Skeletal muscle satellite cell (primary cell): ENCODE measurements around the gene NPIPA8. TPM values are rescaled to one million over a fixed set of nuclear protein-coding genes. Genes with fewer than 3 reads are reported as not detected.
"Not testable (repeated sequence)": the region's sequence is repeated elsewhere in the genome, so short reads cannot be mapped to it uniquely, and the experiment has no call there.

Experiments used
- H3K27me3 ChIP-seq: 2 replicates; pipeline ENCODE4 v1.7.0; 2013; ENCODE audit warnings: low read length; ENCODE audit not compliant: control insufficient read depth, insufficient read depth
- H3K36me3 ChIP-seq: 2 replicates; pipeline ENCODE4 v1.7.0; 2013; ENCODE audit warnings: mild to moderate bottlenecking, control low read depth, low read length; ENCODE audit not compliant: insufficient read depth
- H3K4me1 ChIP-seq: 2 replicates; pipeline ENCODE4 v1.7.0; 2013; ENCODE audit warnings: low read length; ENCODE audit not compliant: control insufficient read depth, insufficient read depth
- H3K4me2 ChIP-seq: 2 replicates; pipeline ENCODE4 v1.7.0; 2013; ENCODE audit warnings: mild to moderate bottlenecking, low read length
- H3K4me3 ChIP-seq: 2 replicates; pipeline ENCODE4 v1.7.0; 2013; ENCODE audit warnings: low read length
- H3K9ac ChIP-seq: 2 replicates; pipeline ENCODE4 v1.7.0; 2013; ENCODE audit warnings: mild to moderate bottlenecking, low read depth, low read length, moderate library complexity
- H3K9me3 ChIP-seq: replicated peaks from 2 replicates; pipeline ENCODE4 v1.7.0; 2013; ENCODE audit warnings: mild to moderate bottlenecking, control low read depth, low read length
- total RNA-seq: library from RNA; depleted of rRNA; stranded (reverse); fragments of >200 nt; gene quantifications from 2 replicates; pipeline ENCODE4 v1.2.3, GENCODE V29; 2012; rRNA removed

NPIPA8 gene
- total RNA-seq = not detected in 2 replicates

GRCh38 chr16:18336636-18337035 is at the start of gene NPIPA8:
Gene NPIPA8, minus strand, starts transcription at chr16:18336736. Its CDS starts 4,074 bp downstream, at chr16:18332662.
- H3K4me1 ChIP-seq, H3K36me3 ChIP-seq, H3K4me2 ChIP-seq, H3K9ac ChIP-seq, H3K9me3 ChIP-seq, H3K27me3 ChIP-seq, H3K4me3 ChIP-seq: not testable (repeated sequence)

- not testable (repeated sequence) for H3K4me1 ChIP-seq, H3K9me3 ChIP-seq, H3K9ac ChIP-seq
Observed at GRCh38 chr16:18385285-18385684, 48.7 kb upstream of the NPIPA8 start.

DNA sequence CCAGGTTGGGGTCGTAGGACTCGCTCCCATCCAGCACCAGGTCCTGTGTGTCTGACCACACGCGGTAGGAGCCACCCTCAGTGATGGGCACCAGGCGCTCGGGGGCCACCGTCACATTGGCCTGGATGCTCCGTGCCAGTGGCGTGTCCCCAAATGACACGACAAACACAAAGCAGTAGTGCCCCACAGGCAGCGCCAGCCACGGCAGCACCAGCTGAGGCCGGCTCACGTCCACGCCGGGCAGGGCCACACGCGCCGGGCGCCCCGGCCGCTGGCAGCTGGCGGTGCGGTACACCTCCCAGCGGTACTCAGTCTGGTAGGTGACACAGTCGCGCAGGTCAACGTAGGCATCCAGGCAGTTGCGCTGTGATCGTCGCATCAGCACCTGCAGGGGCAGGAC is 48.3 kb upstream of the NPIPA8 start:
- not testable (repeated sequence) for H3K4me1 ChIP-seq, H3K4me2 ChIP-seq, H3K27me3 ChIP-seq, H3K4me3 ChIP-seq, H3K9ac ChIP-seq, H3K9me3 ChIP-seq, H3K36me3 ChIP-seq

More at GRCh38 chr16:18385285-18385684, 48.7 kb upstream of the NPIPA8 start:
- H3K27me3 ChIP-seq, H3K4me2 ChIP-seq, H3K4me3 ChIP-seq, H3K36me3 ChIP-seq: not testable (repeated sequence)

DNA sequence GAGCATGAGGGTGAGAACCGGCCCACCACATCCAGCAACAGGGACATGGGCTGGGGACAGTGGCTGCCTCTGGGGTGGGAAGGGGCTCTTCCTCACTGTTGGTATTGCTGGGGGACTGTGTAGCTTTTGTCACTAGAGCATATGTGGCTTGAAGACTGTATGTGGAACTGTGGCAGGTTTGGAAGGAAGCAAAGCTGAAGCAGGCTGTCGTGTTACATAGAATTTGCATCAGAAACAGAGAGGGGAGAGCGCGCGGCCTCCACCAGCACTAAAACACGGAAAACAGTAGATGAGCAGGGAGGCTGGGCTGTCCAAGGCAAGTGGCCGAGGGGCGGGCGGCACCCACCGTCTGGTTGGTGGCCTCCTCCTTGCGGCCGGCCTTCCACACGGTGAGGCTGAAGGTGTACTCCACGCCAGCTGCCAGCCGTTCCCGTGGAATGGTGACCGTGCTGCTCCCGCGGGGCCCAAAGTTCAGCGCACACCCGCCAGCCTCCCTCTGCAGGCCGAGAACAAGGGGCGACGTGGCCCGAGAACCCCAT is 47.6 kb upstream of the NPIPA8 start:
- not testable (repeated sequence) for H3K4me2 ChIP-seq, H3K36me3 ChIP-seq, H3K9me3 ChIP-seq, H3K27me3 ChIP-seq, H3K4me1 ChIP-seq, H3K4me3 ChIP-seq, H3K9ac ChIP-seq

- not testable (repeated sequence) for H3K9me3 ChIP-seq, H3K36me3 ChIP-seq, H3K27me3 ChIP-seq, H3K4me1 ChIP-seq, H3K9ac ChIP-seq, H3K4me3 ChIP-seq, H3K4me2 ChIP-seq
Observed at GRCh38 chr16:18382696-18383095, 46.2 kb upstream of the NPIPA8 start.

DNA sequence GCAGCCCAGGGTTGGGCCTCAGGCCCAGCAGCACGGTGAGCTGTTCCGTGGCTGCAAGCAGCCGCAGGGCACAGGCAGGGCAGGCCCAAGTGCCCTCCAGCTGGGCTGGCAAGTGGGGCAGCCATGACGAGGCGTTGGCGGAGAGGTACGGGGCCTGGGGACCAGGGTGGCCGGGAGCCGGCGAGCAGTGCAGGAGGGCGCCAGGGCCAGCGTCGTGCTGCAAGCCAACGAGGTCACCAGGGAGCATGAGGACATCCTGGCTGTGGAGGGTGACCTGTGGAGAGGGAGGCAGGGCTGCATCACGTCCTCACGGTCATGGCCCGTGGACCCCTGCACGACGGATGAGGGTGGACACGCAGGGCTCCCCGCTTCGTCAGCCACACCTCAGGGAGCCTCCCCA is 11.2 kb upstream of the NPIPA8 start:
- H3K9me3 ChIP-seq, H3K36me3 ChIP-seq, H3K4me1 ChIP-seq, H3K4me3 ChIP-seq, H3K4me2 ChIP-seq, H3K27me3 ChIP-seq, H3K9ac ChIP-seq: not testable (repeated sequence)

GRCh38 chr16:18346993-18347392 is 10.5 kb upstream of the NPIPA8 start:
- not testable (repeated sequence) for H3K27me3 ChIP-seq, H3K4me2 ChIP-seq, H3K4me3 ChIP-seq, H3K9me3 ChIP-seq, H3K4me1 ChIP-seq, H3K9ac ChIP-seq, H3K36me3 ChIP-seq

GRCh38 chr16:18344634-18345033 is 8.1 kb upstream of the NPIPA8 start:
- not testable (repeated sequence) for H3K4me2 ChIP-seq, H3K9ac ChIP-seq, H3K4me1 ChIP-seq, H3K9me3 ChIP-seq, H3K36me3 ChIP-seq, H3K4me3 ChIP-seq, H3K27me3 ChIP-seq

DNA sequence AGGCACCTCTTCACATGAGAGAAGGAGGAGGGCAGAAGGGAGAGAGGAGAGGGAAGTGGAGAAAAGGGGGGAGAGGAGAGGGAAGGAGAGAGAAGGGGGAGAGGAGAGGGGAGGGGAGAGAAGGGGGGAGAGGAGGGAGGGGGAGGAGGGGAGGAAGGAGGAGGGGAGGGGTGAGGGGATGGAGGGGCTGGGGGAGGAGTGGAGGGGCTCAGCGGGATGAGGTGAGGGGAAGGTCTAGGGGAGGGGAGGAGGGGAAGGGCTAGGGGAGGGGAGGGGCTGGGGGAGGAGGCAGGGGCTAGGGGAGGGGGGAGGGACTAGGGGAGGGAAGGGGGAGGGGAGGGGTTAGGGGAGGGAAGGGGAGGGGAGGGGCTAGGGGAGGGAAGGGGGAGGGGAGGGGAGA is 5.5 kb upstream of the NPIPA8 start:
- H3K9me3 ChIP-seq, H3K4me1 ChIP-seq, H3K9ac ChIP-seq, H3K4me3 ChIP-seq, H3K27me3 ChIP-seq, H3K4me2 ChIP-seq, H3K36me3 ChIP-seq: not testable (repeated sequence)

GRCh38 chr16:18341417-18341960 is 5.0 kb upstream of the NPIPA8 start:
- not testable (repeated sequence) for H3K4me2 ChIP-seq, H3K4me3 ChIP-seq, H3K27me3 ChIP-seq, H3K9me3 ChIP-seq, H3K4me1 ChIP-seq, H3K36me3 ChIP-seq, H3K9ac ChIP-seq

- not testable (repeated sequence) for H3K4me1 ChIP-seq, H3K4me2 ChIP-seq, H3K9ac ChIP-seq, H3K27me3 ChIP-seq, H3K36me3 ChIP-seq, H3K9me3 ChIP-seq, H3K4me3 ChIP-seq
Observed at GRCh38 chr16:18339210-18339609, 2.7 kb upstream of the NPIPA8 start.

DNA sequence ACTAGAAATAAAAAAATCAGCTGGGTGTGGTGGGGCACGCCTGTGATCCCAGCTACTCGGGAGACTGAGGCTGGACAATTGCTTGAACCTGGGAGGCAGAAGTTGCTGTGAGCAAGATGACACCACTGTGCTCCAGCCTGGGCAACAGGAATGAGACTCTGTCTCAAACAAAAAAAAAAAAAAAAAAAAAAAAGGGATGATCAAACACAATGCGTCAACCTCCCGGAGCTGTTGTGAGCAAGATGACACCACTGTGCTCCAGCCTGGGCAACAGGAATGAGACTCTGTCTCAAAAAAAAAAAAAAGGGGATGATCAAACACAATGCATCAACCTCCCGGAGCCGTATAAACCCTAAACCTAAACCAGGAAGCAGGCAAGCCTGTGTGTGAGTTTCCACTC is 24.7 kb downstream of the NPIPA8 start:
- H3K9me3 ChIP-seq, H3K4me3 ChIP-seq, H3K4me1 ChIP-seq, H3K36me3 ChIP-seq, H3K27me3 ChIP-seq, H3K9ac ChIP-seq, H3K4me2 ChIP-seq: not testable (repeated sequence)
